ENCODE data around the gene ATP1B2. TPM values are rescaled to one million over a fixed set of nuclear protein-coding genes. Genes with fewer than 3 reads are reported as not detected.

The ATP1B2 gene
- total and polyA plus RNA-seq, 2 of the 8 experiments (the other 6 are each of a cell fraction or from before 2014, with no cell fraction given), result 9.1 to 21.0 TPM

- CTCF ChIA-PET (ENCODE audit: partially characterized antibody), result interaction anchor here (0.7 to 11.3 kb wide), 22 partner anchors 14 to 359 kb away, joined by 3 to 199 read pairs (median 10); partner anchors contain the start of genes ATP1B2, CD68, DNAH2 and EFNB3
- Histone ChIP-seq H2BK12ac (ENCODE audit: low read depth, low read length) (no peak overlapping the region), H4K91ac (replicated peaks; ENCODE audit: insufficient read length, low read length) (no peak overlapping the region), H4K20me1 (replicated peaks in 1 of 2; ENCODE audit: control insufficient read depth in 1 of 2, insufficient read depth in 2 of 2, low read length in 2 of 2) (peaks cover 4 to 8% of the 10 kb centered on the region in 2 experiments), H3K9ac (replicated peaks in 1 of 4; ENCODE audit: extremely low read depth in 1 of 4, low read depth in 3 of 4, low read length in 3 of 4) (peak overlapping the region; percentile 71 to 85 (median 78)), H2BK5ac (ENCODE audit: low read depth, low read length) (0 out of 2 replicates have a peak overlapping the region, but pooled peaks have one; percentile 9), H2BK120ac (replicated peaks; ENCODE audit: low read depth, low read length) (no peak overlapping the region), H2AK5ac (ENCODE audit: low read depth, low read length) (no peak overlapping the region), H3K9me3 (ENCODE audit: insufficient read depth in 2 of 2, low read depth in 1 of 2, low read length in 1 of 2) (no peaks in the 10 kb centered on the region), H3K27ac (ENCODE audit: low read depth, low read length) (peak overlapping the region; percentile 54; the same call in 1 of the 2 replicates), H3K14ac (ENCODE audit: insufficient read length) (no peak overlapping the region), H3K4me3 (ENCODE audit: extremely low read depth in 1 of 4, insufficient read depth in 2 of 4, low read depth in 3 of 4, low read length in 4 of 4) (peak overlapping the region; percentile 70 to 100 (median 94)), H3K23me2 (ENCODE audit: low read depth, low read length) (peaks cover 15% of the 10 kb centered on the region), H4K5ac (ENCODE audit: insufficient read length, low read depth, low read length) (no peak overlapping the region), H2AFZ (ENCODE audit: low read length) (no peak overlapping the region), H3K79me2 (ENCODE audit: control insufficient read depth in 1 of 2, insufficient read depth in 2 of 2, low read length in 2 of 2) (peaks cover 18 to 44% of the 10 kb centered on the region in 2 experiments), H3K36me3 (ENCODE audit: control insufficient read depth in 2 of 4, insufficient read depth in 4 of 4, low read length in 3 of 4) (peaks cover 0 to 5% (median 0%) of the 10 kb centered on the region in 4 experiments; a peak in 2 of 8 replicates), H2BK15ac (ENCODE audit: low read length) (no peak overlapping the region), H3K56ac (replicated peaks; ENCODE audit: insufficient read length, low read depth, low read length) (no peak overlapping the region), H3K79me1 (ENCODE audit: low read depth, low read length) (peaks cover 11% of the 10 kb centered on the region), H3K4me2 (ENCODE audit: insufficient read depth in 1 of 2, low read depth in 2 of 2, low read length in 2 of 2) (peak overlapping the region; percentile 80 to 83), H3K4me1 (replicated peaks in 1 of 4; ENCODE audit: control insufficient read depth in 3 of 4, insufficient read depth in 4 of 4, low read length in 3 of 4) (peaks cover 0 to 11% (median 4%) of the 10 kb centered on the region in 4 experiments; a peak in 4 of 7 replicates), H3K18ac (ENCODE audit: extremely low read depth, low read length) (no peak overlapping the region), H3K23ac (ENCODE audit: insufficient read length) (no peak overlapping the region), H3K4ac (replicated peaks; ENCODE audit: insufficient read length, low read depth, low read length) (no peak overlapping the region), H4K8ac (ENCODE audit: extremely low read depth, insufficient read depth, low read length) (no peak overlapping the region), H3K27me3 (replicated peaks in 1 of 4; ENCODE audit: control insufficient read depth in 3 of 4, extremely low read depth in 1 of 4, insufficient read depth in 3 of 4, low read length in 3 of 4) (no peaks in the 10 kb centered on the region), H2BK20ac (ENCODE audit: low read length) (no peak overlapping the region)
- WGBS, 2 experiments (ENCODE audit: extremely low coverage in 1 of 2, insufficient coverage in 1 of 2, insufficient read length in 1 of 2, insufficient replicate concordance in 2 of 2, low coverage in 1 of 2, low lambda C conversion rate in 2 of 2, missing lambda C conversion rate in 1 of 2), result 27% methylated on average over 13 of the region's 13 CpGs; no CpG with 5 or more reads in 1 of the 2 experiments
- TF ChIP-seq NANOG (IDR thresholded peaks at IDR 0.05; ENCODE audit: insufficient read depth, low read depth, low read length, poor library complexity, severe bottlenecking), result no peak
- peak; percentile 19 for TF ChIP-seq SAP30 (IDR thresholded peaks at IDR 0.05; ENCODE audit: insufficient read depth, insufficient replicate concordance, low read length)
- FAIRE-seq, result no peak
- no peak for DNase-seq (ENCODE audit: low read depth in 1 of 2, low spot score in 2 of 2)
- POLR2A ChIA-PET (ENCODE audit: partially characterized antibody), result interaction anchor here (0.9 to 58.0 kb wide), 9 partner anchors 8 to 422 kb away, joined by 3 to 2272 read pairs (median 88); partner anchors contain the start of genes ATP1B2, CD68, DNAH2 and EFNB3
These were observed 38.1 kb downstream of the ATP1B2 start for GRCh38 chr17:7688808-7689316.

Data from H1 (cell line).